H1 (cell line): ENCODE results near the gene CNOT6L. TPM values are rescaled to one million over a fixed set of nuclear protein-coding genes. Genes with fewer than 3 reads are reported as not detected.

ENCODE experiments used
- CTCF ChIA-PET: fragments of 300-600 bp; sonication (Branson Sonifier 250); formaldehyde crosslinking; loops from one replicate; lab custom pipeline; 2021; ENCODE audit not compliant: partially characterized antibody; lab: Charles Lee
- POLR2A ChIA-PET: fragments of 300-600 bp; sonication (Branson Sonifier 250); formaldehyde crosslinking; loops from one replicate; lab custom pipeline; 2021; ENCODE audit warnings: inconsistent platforms; ENCODE audit not compliant: partially characterized antibody; lab: Charles Lee
- DNase-seq, 2 experiments: peaks; one replicate each; pipeline versions ENCODE4 v3.0.0 to v3.0.0-alpha.2; 2010 to 2022; ENCODE audit warnings: low spot score in 2 of 2, low read depth in 1 of 2, mixed read lengths in 1 of 2
- FAIRE-seq: peaks from 2 replicates; lab custom pipeline; 2011; peaks lifted over from hg19 to GRCh38; lab: Jason Lieb, UNC
- H2AFZ ChIP-seq: 2 replicates; pipeline ENCODE4 v1.8.1; 2012; ENCODE audit warnings: low read length, inconsistent platforms
- H2AK5ac ChIP-seq: 2 replicates; pipeline ENCODE4 v1.6.1; 2013; ENCODE audit warnings: low read depth, low read length
- H2BK120ac ChIP-seq: replicated peaks from 2 replicates; pipeline ENCODE3; 2013; ENCODE audit warnings: low read depth, low read length, inconsistent platforms
- H2BK12ac ChIP-seq: 2 replicates; pipeline ENCODE4 v1.6.1; 2013; ENCODE audit warnings: low read depth, low read length
- H2BK15ac ChIP-seq: 2 replicates; pipeline ENCODE4 v1.6.1; 2013; ENCODE audit warnings: low read length
- H2BK20ac ChIP-seq: 2 replicates; pipeline ENCODE4 v1.6.1; 2013; ENCODE audit warnings: low read length
- H2BK5ac ChIP-seq: 2 replicates; pipeline ENCODE4 v1.6.1; 2013; ENCODE audit warnings: low read depth, low read length
- H3K14ac ChIP-seq: 2 replicates; pipeline ENCODE4 v1.6.1; 2013; ENCODE audit warnings: inconsistent platforms; ENCODE audit not compliant: insufficient read length
- H3K18ac ChIP-seq: 2 replicates; pipeline ENCODE4 v1.6.1; 2013; ENCODE audit warnings: low read length; ENCODE audit errors: extremely low read depth
- H3K23ac ChIP-seq: 2 replicates; pipeline ENCODE4 v1.6.1; 2013; ENCODE audit warnings: inconsistent platforms; ENCODE audit not compliant: insufficient read length
- H3K23me2 ChIP-seq: 2 replicates; pipeline ENCODE4 v1.6.1; 2013; ENCODE audit warnings: low read depth, low read length
- H3K27ac ChIP-seq: 2 replicates; pipeline ENCODE4 v1.6.1; 2011; ENCODE audit warnings: low read depth, low read length, inconsistent platforms
- H3K27me3 ChIP-seq, 4 experiments: replicated peaks in 1 of 4; 1 replicate in 1 of 4; 2 replicates in 3 of 4; pipeline versions ENCODE4 v1.6.1 to v1.8.1; 2011 to 2013; ENCODE audit warnings: low read length in 3 of 4, mild to moderate bottlenecking in 3 of 4, inconsistent platforms in 2 of 4, mixed read lengths in 2 of 4, moderate library complexity in 1 of 4; ENCODE audit not compliant: control insufficient read depth in 3 of 4, insufficient read depth in 3 of 4; ENCODE audit errors: extremely low read depth in 1 of 4
- H3K36me3 ChIP-seq, 4 experiments: 2 replicates each; pipeline versions ENCODE4 v1.6.1 to v1.8.1; 2011 to 2013; ENCODE audit warnings: mild to moderate bottlenecking in 4 of 4, low read length in 3 of 4, moderate library complexity in 2 of 4, control low read depth in 1 of 4, inconsistent platforms in 1 of 4; ENCODE audit not compliant: insufficient read depth in 4 of 4, control insufficient read depth in 2 of 4
- H3K4ac ChIP-seq: replicated peaks from 2 replicates; pipeline ENCODE3; 2013; ENCODE audit warnings: low read length, low read depth, mixed read lengths, inconsistent platforms; ENCODE audit not compliant: insufficient read length
- H3K4me1 ChIP-seq, 4 experiments: replicated peaks in 1 of 4; 1 replicate in 1 of 4; 2 replicates in 3 of 4; pipeline versions ENCODE4 v1.6.1 to v1.8.1; 2011 to 2013; ENCODE audit warnings: low read length in 3 of 4, inconsistent platforms in 2 of 4, mixed read lengths in 1 of 4; ENCODE audit not compliant: insufficient read depth in 4 of 4, control insufficient read depth in 3 of 4
- H3K4me2 ChIP-seq, 2 experiments: 2 replicates each; pipeline versions ENCODE4 v1.6.1 to v1.8.1; 2011 to 2013; ENCODE audit warnings: low read depth in 2 of 2, low read length in 2 of 2, control low read depth in 1 of 2, inconsistent platforms in 1 of 2, mild to moderate bottlenecking in 1 of 2; ENCODE audit not compliant: insufficient read depth in 1 of 2
- H3K4me3 ChIP-seq, 4 experiments: fragments of 200-600, 300-600 bp in 1 of 4; sonication (generic), shearing (Covaris generic), sonication (Bioruptor Twin) in 1 of 4; 2 replicates each; pipeline versions ENCODE4 v1.5.1 to v1.8.1; 2011 to 2016; ENCODE audit warnings: low read length in 4 of 4, low read depth in 3 of 4, control low read depth in 2 of 4, inconsistent platforms in 2 of 4, mild to moderate bottlenecking in 2 of 4, mixed read lengths in 1 of 4, moderate library complexity in 1 of 4; ENCODE audit not compliant: insufficient read depth in 2 of 4; ENCODE audit errors: extremely low read depth in 1 of 4
- H3K56ac ChIP-seq: replicated peaks from 2 replicates; pipeline ENCODE3; 2013; ENCODE audit warnings: low read depth, mild to moderate bottlenecking, mixed read lengths, low read length, inconsistent platforms; ENCODE audit not compliant: insufficient read length
- H3K79me1 ChIP-seq: 2 replicates; pipeline ENCODE4 v1.6.1; 2013; ENCODE audit warnings: low read depth, low read length, control low read depth
- H3K79me2 ChIP-seq, 2 experiments: 2 replicates each; pipeline versions ENCODE4 v1.6.1 to v1.8.1; 2012 to 2013; ENCODE audit warnings: low read length in 2 of 2, mild to moderate bottlenecking in 2 of 2, inconsistent platforms in 1 of 2; ENCODE audit not compliant: insufficient read depth in 2 of 2, control insufficient read depth in 1 of 2
- H3K9ac ChIP-seq, 4 experiments: replicated peaks in 1 of 4; 1 replicate in 1 of 4; 2 replicates in 3 of 4; pipeline versions ENCODE4 v1.6.1 to v1.8.1; 2011 to 2013; ENCODE audit warnings: low read depth in 3 of 4, low read length in 3 of 4, control low read depth in 2 of 4, mild to moderate bottlenecking in 2 of 4, moderate library complexity in 2 of 4, inconsistent platforms in 1 of 4; ENCODE audit errors: extremely low read depth in 1 of 4
- H3K9me3 ChIP-seq, 2 experiments: 2 replicates each; pipeline versions ENCODE4 v1.6.1 to v1.8.1; 2012 to 2013; ENCODE audit warnings: mild to moderate bottlenecking in 2 of 2, moderate library complexity in 2 of 2, control low read depth in 1 of 2, inconsistent platforms in 1 of 2, low read depth in 1 of 2, low read length in 1 of 2, mixed read lengths in 1 of 2; ENCODE audit not compliant: insufficient read depth in 2 of 2
- H4K20me1 ChIP-seq, 2 experiments: replicated peaks in 1 of 2; 2 replicates each; pipeline versions ENCODE3 to v1.8.1; 2011 to 2013; ENCODE audit warnings: inconsistent platforms in 2 of 2, low read length in 2 of 2, mild to moderate bottlenecking in 1 of 2; ENCODE audit not compliant: insufficient read depth in 2 of 2, control insufficient read depth in 1 of 2
- H4K5ac ChIP-seq: 2 replicates; pipeline ENCODE4 v1.6.1; 2013; ENCODE audit warnings: low read length, low read depth, mixed read lengths, inconsistent platforms; ENCODE audit not compliant: insufficient read length
- H4K8ac ChIP-seq: 2 replicates; pipeline ENCODE4 v1.8.0; 2013; ENCODE audit warnings: mild to moderate bottlenecking, moderate library complexity, low read length, inconsistent platforms; ENCODE audit not compliant: insufficient read depth; ENCODE audit errors: extremely low read depth
- H4K91ac ChIP-seq: replicated peaks from 2 replicates; pipeline ENCODE3; 2013; ENCODE audit warnings: low read length, mixed read lengths, inconsistent platforms; ENCODE audit not compliant: insufficient read length
- EGR1 ChIP-seq: IDR thresholded peaks from 2 replicates; pipeline ENCODE4 v1.6.1; 2011; ENCODE audit warnings: low read depth, low read length, borderline replicate concordance
- HDAC6 ChIP-seq: IDR thresholded peaks from one replicate; pipeline ENCODE4 v1.7.1; 2012; ENCODE audit warnings: low read depth, mild to moderate bottlenecking, inconsistent platforms, low read length, moderate library complexity
- JUN ChIP-seq: IDR thresholded peaks from 2 replicates; pipeline ENCODE4 v1.6.1; 2011; ENCODE audit warnings: low read depth, mild to moderate bottlenecking, improper control_type of control experiment, low read length
- MAFK ChIP-seq: IDR thresholded peaks from 2 replicates; pipeline ENCODE4 v1.6.1; 2012; ENCODE audit warnings: low read depth, mild to moderate bottlenecking, improper control_type of control experiment, low read length
- TEAD4 ChIP-seq: IDR thresholded peaks from 2 replicates; pipeline ENCODE4 v1.6.1; 2012; ENCODE audit warnings: low read depth, low read length, inconsistent platforms, mixed read lengths
- WGBS, 2 experiments: shearing (Covaris generic) in 1 of 2; methylation state at CpG; one replicate each; pipeline versions ENCODE4 v1.1.6 to v1.1.7; 2013 to 2015; ENCODE audit warnings: low lambda C conversion rate in 2 of 2, mixed read lengths in 2 of 2, inconsistent platforms in 1 of 2, low coverage in 1 of 2, missing lambda C conversion rate in 1 of 2; ENCODE audit not compliant: insufficient replicate concordance in 2 of 2, insufficient coverage in 1 of 2, insufficient read length in 1 of 2; ENCODE audit errors: extremely low coverage in 1 of 2, missing lambda C conversion rate in 1 of 2; 5-methylcytosine and 5-hydroxymethylcytosine counted together
- polyA plus RNA-seq, 7 experiments: library from polyadenylated mRNA; depleted of rRNA in 3 of 7; stranded (reverse) in 5 of 7; unstranded in 2 of 7; fragments of >200 nt in 5 of 7; fragments of 200-250 nt in 2 of 7; gene quantifications; 1 replicate in 5 of 7; 2 replicates in 1 of 7; 4 replicates in 1 of 7; pipeline versions ENCODE4 v1.2.1 to v1.2.3, GENCODE V29; 2011 to 2013; ENCODE audit warnings: missing spikeins in 2 of 7, mixed read lengths in 2 of 7
- total RNA-seq: library from RNA; stranded (reverse); fragmentation: NEBNext Ultra II Directional; extraction: Animal tissue kit (Norgen Biotek cat#: 25700); gene quantifications from 2 replicates; pipeline ENCODE4 v1.2.1, GENCODE V29; 2021

The CNOT6L gene
- total and polyA plus RNA-seq, 2 of the 8 experiments (the other 6 are each of a cell fraction or from before 2014, with no cell fraction given), result 2.0 to 22.4 TPM

- WGBS, 2 experiments, result 86% methylated on average over 8 of the region's 8 CpGs; no CpG with 5 or more reads in 1 of the 2 experiments
- Histone ChIP-seq H3K14ac (no peak overlapping the region), H3K4me1 (peaks cover 0 to 4% (median 2%) of the 10 kb centered on the region in 4 experiments; a peak in 4 of 7 replicates), H3K56ac (no peak overlapping the region), H2AK5ac (no peak overlapping the region), H3K4me3 (peak overlapping the region in 1 of 4 experiments; percentile 96; a peak in 3 of 8 replicates), H4K20me1 (peaks cover 0 to 2% of the 10 kb centered on the region in 2 experiments), H3K9me3 (no peaks in the 10 kb centered on the region), H3K79me2 (peaks cover 0 to 5% of the 10 kb centered on the region in 2 experiments; a peak in 1 of 4 replicates), H4K5ac (no peak overlapping the region), H2BK15ac (no peak overlapping the region), H2BK12ac (no peak overlapping the region), H3K18ac (no peak overlapping the region), H3K79me1 (no peaks in the 10 kb centered on the region), H4K8ac (no peak overlapping the region), H3K27ac (no peak overlapping the region), H3K4me2 (peak overlapping the region; percentile 59 to 96; a peak in 3 of 4 replicates), H2BK20ac (no peak overlapping the region), H3K23me2 (peaks cover 8% of the 10 kb centered on the region; the same call in 1 of the 2 replicates), H2BK5ac (no peak overlapping the region), H3K27me3 (peaks cover 0 to 5% (median 2%) of the 10 kb centered on the region in 4 experiments; a peak in 2 of 7 replicates), H3K9ac (no peak overlapping the region; a peak in 1 of 7 replicates), H4K91ac (no peak overlapping the region), H3K23ac (no peak overlapping the region), H2BK120ac (no peak overlapping the region), H3K4ac (no peak overlapping the region), H3K36me3 (no peaks in the 10 kb centered on the region), H2AFZ (no peak overlapping the region)
- POLR2A ChIA-PET, result interaction anchor here (0.7 kb wide), 1 partner anchor 45 kb away, joined by 3 read pairs; the partner anchor contains the start of gene MRPL1
- CTCF ChIA-PET, result interaction anchor here (0.7 to 1.7 kb wide), 9 partner anchors 9 to 216 kb away, joined by 3 to 8 read pairs (median 4); no protein-coding TSS in a partner anchor
- DNase-seq (no peak), FAIRE-seq (no peak)
- no peak for TF ChIP-seq TEAD4
- TF ChIP-seq HDAC6, result no peak
- TF ChIP-seq EGR1, result no peak
- no peak for TF ChIP-seq JUN
- no peak for TF ChIP-seq MAFK
Observed at GRCh38 chr4:77817304-77818072, 1.7 kb downstream of the CNOT6L start.
